Mucosa of descending colon (tissue), 3 donors: ENCODE data around the gene C12orf43. TPM values are rescaled to one million over a fixed set of nuclear protein-coding genes. Genes with fewer than 3 reads are reported as not detected.

Source experiments
- ATAC-seq: fragments of 200-7000 bp; cut with Tn5 transposase; one replicate; pipeline ENCODE4 v1.9.1; 2020; ENCODE audit warnings: mild to moderate bottlenecking, moderate library complexity
- DNase-seq, 3 donors: peaks; one replicate each; pipeline ENCODE4 v3.0.0-alpha.2; 2020
- H3K36me3 ChIP-seq: fragments of 200-600 bp; one replicate; pipeline ENCODE4 v1.8.0; 2021; ENCODE audit warnings: low read depth, mild to moderate bottlenecking
- H3K4me1 ChIP-seq: fragments of 200-600 bp; one replicate; pipeline ENCODE4 v1.8.0; 2021; ENCODE audit warnings: low read depth, mild to moderate bottlenecking
- H3K4me3 ChIP-seq: fragments of 200-600 bp; one replicate; pipeline ENCODE4 v1.8.0; 2021; ENCODE audit warnings: mild to moderate bottlenecking
- H3K9me3 ChIP-seq: fragments of 200-600 bp; one replicate; pipeline ENCODE4 v1.8.0; 2021; ENCODE audit warnings: mild to moderate bottlenecking
- CTCF ChIP-seq: fragments of 200-600 bp; IDR thresholded peaks from one replicate; pipeline ENCODE4 v1.8.0; 2022; ENCODE audit warnings: antibody characterized with exemption, mild to moderate bottlenecking
- intact Hi-C, 2 donors: fragments of 100-400 bp; cut with DNase I in 1 of 2; cut with micrococcal nuclease in 1 of 2; formaldehyde crosslinking; loops; one replicate each; pipeline versions ENCODE4 v1.11.0 to v1.11.1; 2022; cut with DNase I, micrococcal nuclease
- total RNA-seq, 3 donors: library from RNA; stranded (reverse); fragmentation: NEBNext Ultra II Directional in 2 of 3; extraction: Animal tissue kit (Norgen Biotek cat#: 25700) in 2 of 3; gene quantifications; one replicate each; pipeline versions ENCODE4 v1.2.1 to v1.2.4, GENCODE V29; 2021 to 2023
- donor health status: DM: no; HTN: no; CAD: no; lungs with moderate emphysema.
- donor health status: DM: no; HTN: no; CAD: no.
- donor health status: DM: no; HTN: yes; CAD: no.

Gene C12orf43
- total RNA-seq, 3 donors from 2014 or later: 7.6 to 22.7 (median 11.9) TPM

GRCh38 chr12:121023799-121024198, 7.5 kb upstream of the C12orf43 start:
- ATAC-seq: no peak
- H3K4me1 ChIP-seq: peaks cover 16% of the 10 kb centered on the region
- no peaks in the 10 kb centered on the region for H3K36me3 ChIP-seq
- no peak for DNase-seq
- intact Hi-C loops: no loop called here
- no peaks in the 10 kb centered on the region for H3K9me3 ChIP-seq
- no peak for TF ChIP-seq CTCF
- no peak overlapping the region for H3K4me3 ChIP-seq

- ATAC-seq (no peak), DNase-seq (no peak)
- peaks cover 16% of the 10 kb centered on the region for H3K4me1 ChIP-seq
- no peak for TF ChIP-seq CTCF
- intact Hi-C loops: no loop called here
- no peaks in the 10 kb centered on the region for H3K36me3 ChIP-seq
- no peaks in the 10 kb centered on the region for H3K9me3 ChIP-seq
- no peak overlapping the region for H3K4me3 ChIP-seq
Observed at GRCh38 chr12:121022713-121023112, 6.4 kb upstream of the C12orf43 start.

- Histone ChIP-seq H3K36me3 (no peaks in the 10 kb centered on the region), H3K9me3 (no peaks in the 10 kb centered on the region), H3K4me1 (peaks cover 16% of the 10 kb centered on the region), H3K4me3 (no peak overlapping the region)
- no peak for TF ChIP-seq CTCF
- DNase-seq: no peak
- ATAC-seq: no peak
- intact Hi-C loops: no loop called here
Observed at GRCh38 chr12:121021754-121022153, 5.5 kb upstream of the C12orf43 start.

GRCh38 chr12:121018860-121019617, 2.8 kb upstream of the C12orf43 start:
- ATAC-seq (no peak), DNase-seq (no peak)
- no peak for TF ChIP-seq CTCF
- no peak overlapping the region for H3K4me3 ChIP-seq
- no peaks in the 10 kb centered on the region for H3K9me3 ChIP-seq
- H3K4me1 ChIP-seq: peaks cover 8% of the 10 kb centered on the region
- no peaks in the 10 kb centered on the region for H3K36me3 ChIP-seq
- intact Hi-C loops: no loop called here

GRCh38 chr12:121017966-121018491, 1.7 kb upstream of the C12orf43 start:
- no peak for TF ChIP-seq CTCF
- ATAC-seq (no peak), DNase-seq (no peak)

More at GRCh38 chr12:121017966-121018491, 1.7 kb upstream of the C12orf43 start:
- no peaks in the 10 kb centered on the region for H3K36me3 ChIP-seq
- intact Hi-C loops: no loop called here
- H3K4me1 ChIP-seq: peaks cover 8% of the 10 kb centered on the region
- no peaks in the 10 kb centered on the region for H3K9me3 ChIP-seq
- H3K4me3 ChIP-seq: no peak overlapping the region
